Hypothalamus (tissue), 51 donors: ENCODE data around the gene CALB2.
"Not testable (repeated sequence)": the region's sequence is repeated elsewhere in the genome, so short reads cannot be mapped to it uniquely, and the experiment has no call there.

Experiments used
- DNase-seq, 51 donors: peaks; one replicate each; lab custom pipeline; 2025; lab: John Stamatoyannopoulos, UW

The CALB2 gene

GRCh38 chr16:71352466-71352865 lies 6.1 kb upstream of the CALB2 start:
- DNase-seq: no peak

DNA sequence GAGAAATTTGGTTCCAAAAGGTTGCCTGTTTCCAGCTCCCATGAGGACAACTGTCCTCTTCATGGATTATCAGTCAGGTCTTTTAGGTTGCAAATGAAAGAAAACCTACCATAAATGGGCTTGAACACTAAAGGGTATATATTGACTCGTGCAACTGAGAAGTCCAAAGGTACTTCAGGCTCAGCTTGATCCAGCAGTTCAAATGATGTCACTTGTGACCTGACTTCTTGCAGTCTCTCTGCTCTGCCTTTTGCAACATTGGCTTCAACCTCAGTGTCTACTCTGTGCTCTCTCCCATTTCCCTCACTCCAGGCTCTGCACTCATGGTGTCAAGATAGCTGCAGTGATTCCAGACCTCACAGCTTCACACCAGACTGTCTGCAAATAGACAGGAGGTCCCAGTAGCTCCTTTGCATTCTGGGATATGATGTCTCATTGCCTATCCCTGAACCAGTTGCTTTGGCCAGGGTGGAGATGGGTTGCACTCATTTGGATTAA lies 5.5 kb upstream of the CALB2 start:
- no peak for DNase-seq

- DNase-seq: peak in 6 of 51 donors; percentile 7 to 44 (median 26)
These were observed 4.8 kb upstream of the CALB2 start for GRCh38 chr16:71353736-71354135.

- DNase-seq: no peak
These were observed 4.4 kb upstream of the CALB2 start for GRCh38 chr16:71354156-71354555.

DNA sequence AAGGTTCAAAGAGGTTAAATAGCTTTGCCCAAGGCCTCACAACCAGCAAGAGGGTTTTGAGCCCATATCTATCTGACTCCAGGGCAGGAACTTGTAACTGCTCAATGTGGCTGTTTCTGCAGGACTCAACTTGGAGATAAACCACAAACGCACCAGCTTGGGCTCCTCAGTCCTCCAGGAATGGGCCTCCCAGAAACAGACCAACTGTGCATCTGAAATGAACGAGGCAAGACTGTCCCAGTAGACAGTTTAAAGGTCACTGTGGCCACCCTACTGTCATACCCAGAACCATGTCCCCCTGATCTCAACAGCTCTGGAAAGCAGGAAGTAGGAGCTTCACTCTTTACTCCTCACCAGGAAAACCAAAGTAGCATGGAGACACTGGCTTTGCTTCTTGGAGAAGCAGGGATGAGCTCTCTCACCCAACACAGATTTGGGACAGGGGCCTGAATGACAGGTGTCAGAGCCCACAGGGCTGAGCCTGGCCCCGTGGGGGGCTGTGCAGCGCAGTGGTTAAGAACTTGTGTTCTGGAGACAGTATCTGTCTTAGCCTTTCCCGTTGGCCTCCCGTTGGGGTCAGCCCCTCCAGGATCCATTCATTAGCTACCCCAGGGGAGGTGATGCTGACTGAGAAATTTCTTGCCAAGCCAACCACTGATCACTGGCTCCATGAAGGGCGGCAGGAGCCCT lies 2.3 kb upstream of the CALB2 start:
- no peak for DNase-seq

GRCh38 chr16:71356936-71357335 lies 1.6 kb upstream of the CALB2 start:
- not testable (repeated sequence) for DNase-seq

GRCh38 chr16:71357681-71358080 lies 842 bp upstream of the CALB2 start:
- DNase-seq: no peak

DNA sequence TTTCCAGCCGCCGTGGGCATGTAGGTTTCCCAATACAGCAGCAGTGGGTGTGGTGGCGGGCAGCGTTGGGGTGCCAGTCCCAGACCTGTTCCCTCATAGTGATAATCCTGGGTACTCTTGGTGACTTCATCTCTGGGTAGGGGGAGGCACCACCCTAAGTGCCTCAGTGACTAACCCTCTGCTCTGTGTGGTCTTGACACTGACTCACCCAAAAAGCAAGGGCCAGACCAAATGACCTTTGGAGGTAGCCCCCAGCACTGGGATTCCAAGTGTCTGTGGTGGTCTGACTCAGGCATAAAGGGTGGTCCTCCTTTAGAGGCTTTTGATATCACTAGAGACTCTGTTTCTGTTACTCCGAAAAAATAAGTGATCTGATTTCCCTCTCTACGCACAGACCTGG lies 908 bp downstream of the CALB2 start:
- no peak for DNase-seq

GRCh38 chr16:71360378-71360777 lies 1.9 kb downstream of the CALB2 start:
- no peak for DNase-seq

GRCh38 chr16:71364133-71364681 lies 5.7 kb downstream of the CALB2 start:
- no peak for DNase-seq

GRCh38 chr16:71365021-71365420 lies 6.5 kb downstream of the CALB2 start:
- no peak for DNase-seq

DNA sequence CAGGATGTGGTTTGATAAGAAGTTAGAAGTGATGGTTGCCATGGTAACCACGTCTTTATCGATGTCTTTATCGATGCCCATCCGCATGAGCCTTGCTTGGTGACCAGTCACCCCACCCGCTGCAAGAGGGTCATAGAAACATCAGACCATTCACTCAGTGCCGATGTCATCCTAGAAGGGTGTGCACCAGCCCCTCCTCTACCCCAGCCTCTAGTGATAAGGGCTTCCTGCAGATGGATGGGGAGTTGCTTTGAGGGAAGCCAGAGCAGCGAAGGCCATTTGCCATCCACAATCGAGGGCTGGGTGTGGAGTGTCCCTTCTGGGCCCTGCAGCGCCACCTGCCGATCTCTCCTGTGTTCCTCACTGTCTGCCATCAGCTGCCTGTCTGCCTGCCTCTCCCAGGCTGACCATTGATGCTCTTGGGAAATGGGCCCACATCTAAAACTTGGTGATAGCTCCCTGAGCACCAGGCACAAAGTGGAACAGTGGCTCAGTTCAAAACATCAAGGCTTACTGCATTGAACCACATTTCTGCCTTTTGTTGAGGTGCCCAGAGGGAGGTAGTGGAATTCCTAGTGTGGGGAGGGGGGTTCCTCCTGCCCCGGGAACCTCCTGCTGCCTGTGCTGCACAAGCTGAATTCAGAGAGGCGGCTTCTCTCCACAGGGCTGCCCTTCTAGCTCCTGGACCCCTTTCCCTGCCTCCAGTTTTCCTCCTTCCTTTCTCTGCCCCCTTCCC lies 8.9 kb downstream of the CALB2 start:
- peak in 11 of 51 donors; percentile 2 to 22 (median 14) for DNase-seq

DNA sequence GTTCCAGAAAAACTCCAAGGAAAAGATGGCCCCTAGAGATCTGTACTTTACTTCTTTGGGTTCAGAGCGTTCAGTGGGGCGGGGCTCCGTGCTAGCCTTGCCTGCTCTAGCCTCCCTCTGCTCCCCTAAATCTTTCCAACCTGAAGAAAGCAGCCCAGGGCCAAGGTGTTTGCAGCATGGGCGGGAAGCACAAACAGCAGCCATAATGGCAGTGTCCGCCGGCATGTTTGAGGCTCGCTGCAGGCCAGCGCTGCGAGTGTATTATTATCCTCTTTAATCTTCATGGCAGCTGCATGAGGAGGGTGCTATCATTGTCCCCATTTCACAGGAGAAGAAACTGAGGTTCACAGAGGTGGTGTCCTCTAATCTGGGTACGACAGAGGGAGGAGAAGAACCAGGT lies 10.4 kb downstream of the CALB2 start:
- DNase-seq: no peak

- no peak for DNase-seq
These were observed 11.0 kb downstream of the CALB2 start for GRCh38 chr16:71369494-71369893.

DNA sequence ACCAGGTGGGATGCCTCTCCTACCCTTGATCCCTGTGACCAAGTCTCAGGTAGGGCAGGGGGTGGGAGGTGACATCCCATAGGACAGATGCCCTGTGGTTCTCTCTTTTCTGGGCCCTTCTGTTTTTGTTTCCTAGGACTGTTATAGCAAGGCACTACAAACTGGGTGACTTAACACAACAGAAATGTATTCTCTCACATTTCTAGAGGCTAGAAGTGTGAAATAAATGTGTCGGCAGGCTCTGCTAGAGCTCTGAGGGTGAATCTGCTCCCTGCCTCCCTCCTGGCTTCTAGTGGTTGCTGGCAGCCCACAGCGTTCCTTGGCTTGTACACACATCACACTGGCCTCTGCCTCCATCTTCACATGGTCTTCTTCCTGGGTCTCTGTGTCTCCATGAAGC lies 12.7 kb downstream of the CALB2 start:
- no peak for DNase-seq

GRCh38 chr16:71373073-71373472 lies 14.6 kb downstream of the CALB2 start:
- no peak for DNase-seq

DNA sequence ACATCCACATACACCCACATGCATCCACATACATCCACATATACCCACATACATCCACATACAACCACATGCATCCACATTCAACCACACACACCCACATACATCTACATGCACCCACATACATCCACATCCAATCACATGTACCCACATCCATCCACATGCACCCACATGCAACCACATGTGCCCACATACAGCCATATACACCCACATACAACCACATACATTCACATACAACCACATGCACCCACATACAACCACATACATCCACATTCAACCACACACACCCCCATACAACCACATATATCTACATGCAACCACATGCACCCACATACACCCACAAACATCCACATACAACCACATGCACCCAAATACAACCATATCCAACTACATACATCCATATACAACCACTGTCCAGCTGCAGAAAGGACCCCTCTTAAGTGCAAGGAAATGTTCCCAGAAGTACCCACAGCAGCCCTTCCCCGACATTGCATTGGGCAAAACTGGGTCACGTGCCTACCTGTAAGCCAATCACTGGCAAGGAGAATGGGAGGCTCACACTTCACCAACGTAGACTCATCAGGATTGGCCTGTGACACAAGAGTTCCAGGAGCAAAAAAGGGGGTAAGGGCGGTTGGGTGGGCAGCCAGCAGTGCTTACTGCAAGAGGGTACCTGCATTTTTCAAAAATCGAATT lies 18.1 kb downstream of the CALB2 start:
- no peak for DNase-seq

DNA sequence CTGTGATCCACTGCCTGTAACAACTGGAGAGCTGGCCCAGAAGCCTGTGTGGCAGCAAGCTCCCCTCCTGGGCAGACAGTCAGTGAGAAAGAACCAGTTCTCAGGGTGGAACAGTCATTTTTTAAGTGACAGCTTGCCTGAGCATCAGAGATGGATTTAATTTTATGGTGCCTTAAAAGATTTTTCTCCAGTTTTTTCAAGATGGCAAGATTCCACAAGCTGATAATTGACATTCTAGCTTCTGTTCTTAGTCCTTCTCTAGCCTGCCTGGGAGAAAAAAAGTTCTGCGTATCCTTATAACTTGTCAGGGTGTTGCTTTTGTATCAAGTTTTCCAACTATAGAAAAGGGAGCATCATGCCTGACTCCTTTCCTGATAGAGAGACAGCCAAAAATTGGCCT lies 21.2 kb downstream of the CALB2 start:
- DNase-seq: no peak

GRCh38 chr16:71380831-71381230 lies 22.3 kb downstream of the CALB2 start:
- DNase-seq: no peak

- peak in 5 of 51 donors; percentile 3 to 26 (median 8) for DNase-seq
These were observed 24.7 kb downstream of the CALB2 start for GRCh38 chr16:71383054-71383773.
